ENCODE measurements around the gene SNU13. TPM values are rescaled to one million over a fixed set of nuclear protein-coding genes. Genes with fewer than 3 reads are reported as not detected.
"Not testable (repeated sequence)": the region's sequence is repeated elsewhere in the genome, so short reads cannot be mapped to it uniquely, and the experiment has no call there.

Gene SNU13
- total and polyA plus RNA-seq, 5 experiments from 2014 or later = 117 to 309 (median 226) TPM

DNA sequence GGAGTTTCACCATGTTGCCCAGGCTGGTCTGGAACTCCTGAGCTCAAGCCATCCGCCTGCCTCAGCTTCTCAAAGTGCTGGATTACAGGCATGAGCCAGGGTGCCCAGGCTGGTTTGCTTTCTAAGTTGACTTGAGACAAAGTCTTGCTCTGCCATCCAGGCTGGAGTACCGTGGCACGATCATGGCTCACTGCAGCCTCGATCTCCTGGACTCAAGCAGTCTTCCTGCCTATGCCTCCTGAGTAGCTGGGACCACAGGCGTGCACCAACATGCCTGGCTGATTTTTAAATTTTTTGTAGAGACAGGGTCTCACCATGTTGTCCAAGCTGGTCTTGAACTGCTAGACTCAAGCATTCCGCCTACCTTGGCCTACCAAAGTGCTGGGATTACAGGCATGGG is 31.0 kb downstream of the SNU13 start:
- Mint-ChIP-seq H3K4me1 (peaks cover 0 to 7% (median 1%) of the 10 kb centered on the region in 4 donors), H3K4me3 (no peak overlapping the region), H3K27ac (peak overlapping the region in 1 of 10 donors; percentile 83), H3K9me3 (no peaks in the 10 kb centered on the region), H3K36me3 (peaks cover 0 to 92% (median 31%) of the 10 kb centered on the region in 3 donors), H3K27me3 (no peaks in the 10 kb centered on the region)
- POLR2A ChIA-PET = interaction anchor here (1.2 kb wide), 1 partner anchor 10 kb away, joined by 3 read pairs; no protein-coding TSS in a partner anchor
- ATAC-seq (no peak), DNase-seq (no peak)

- Mint-ChIP-seq H3K4me1 (peaks cover 0 to 7% (median 1%) of the 10 kb centered on the region in 4 donors), H3K27ac (no peak overlapping the region), H3K27me3 (no peaks in the 10 kb centered on the region), H3K9me3 (no peaks in the 10 kb centered on the region), H3K4me3 (no peak overlapping the region), H3K36me3 (peaks cover 0 to 96% (median 29%) of the 10 kb centered on the region in 3 donors)
- ATAC-seq (no peak), DNase-seq (no peak)
- POLR2A ChIA-PET = interaction anchor here (0.7 to 0.9 kb wide), 3 partner anchors 12 to 428 kb away, joined by 3 to 4 read pairs (median 4); partner anchors contain the start of gene SNU13
Measured at GRCh38 chr22:41656556-41656955, 32.1 kb downstream of the SNU13 start.

- ATAC-seq (no peak), DNase-seq (no peak)
- Mint-ChIP-seq H3K27ac (no peak overlapping the region), H3K4me1 (peaks cover 0 to 4% (median 1%) of the 10 kb centered on the region in 4 donors), H3K27me3 (no peaks in the 10 kb centered on the region), H3K9me3 (no peaks in the 10 kb centered on the region), H3K36me3 (peaks cover 0 to 92% (median 14%) of the 10 kb centered on the region in 3 donors), H3K4me3 (no peak overlapping the region)
- POLR2A ChIA-PET = no interaction called here
Measured at GRCh38 chr22:41654322-41654721, 34.3 kb downstream of the SNU13 start.

DNA sequence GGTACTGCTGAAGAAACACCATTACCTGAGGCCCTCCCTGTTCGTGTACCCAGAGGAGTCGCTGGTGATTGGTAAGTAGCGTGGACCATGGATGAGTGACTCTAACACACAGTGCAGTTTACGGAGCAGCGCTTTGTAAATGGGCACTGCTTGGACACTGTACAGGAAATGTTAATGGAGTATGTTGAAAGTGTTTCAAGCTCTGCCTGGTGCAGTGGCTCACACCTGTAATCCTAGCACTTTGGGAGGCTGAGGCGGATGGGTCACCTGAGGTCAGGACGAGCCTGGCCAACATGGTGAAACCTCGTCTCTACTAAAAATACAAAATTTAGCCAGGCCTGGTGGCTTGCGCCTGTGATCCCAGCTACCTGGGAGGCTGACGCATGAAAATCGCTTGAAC is 37.8 kb downstream of the SNU13 start:
- DNase-seq (no peak), ATAC-seq (no peak)
- H3K4me3 Mint-ChIP-seq = no peak overlapping the region
- H3K27ac Mint-ChIP-seq = no peak overlapping the region
- peaks cover 0 to 91% (median 13%) of the 10 kb centered on the region in 3 donors for H3K36me3 Mint-ChIP-seq
- H3K9me3 Mint-ChIP-seq = no peaks in the 10 kb centered on the region
- H3K27me3 Mint-ChIP-seq = no peaks in the 10 kb centered on the region
- peaks cover 4 to 11% (median 8%) of the 10 kb centered on the region in 4 donors for H3K4me1 Mint-ChIP-seq
- POLR2A ChIA-PET = interaction anchor here (0.6 kb wide), 1 partner anchor 150 kb away, joined by 5 read pairs; no protein-coding TSS in a partner anchor

- peaks cover 0 to 92% (median 13%) of the 10 kb centered on the region in 3 donors for H3K36me3 Mint-ChIP-seq
- ATAC-seq (no peak), DNase-seq (no peak)
- no peaks in the 10 kb centered on the region for H3K27me3 Mint-ChIP-seq
- peak overlapping the region in 2 of 10 donors; percentile 44 to 55 for H3K27ac Mint-ChIP-seq
- no peaks in the 10 kb centered on the region for H3K9me3 Mint-ChIP-seq
- no peak overlapping the region for H3K4me3 Mint-ChIP-seq
- POLR2A ChIA-PET = no interaction called here
- H3K4me1 Mint-ChIP-seq = peaks cover 4 to 11% (median 8%) of the 10 kb centered on the region in 4 donors
Measured at GRCh38 chr22:41650229-41650628, 38.4 kb downstream of the SNU13 start.

GRCh38 chr22:41648432-41648831 is 40.2 kb downstream of the SNU13 start:
- Mint-ChIP-seq H3K9me3 (no peaks in the 10 kb centered on the region), H3K27me3 (no peaks in the 10 kb centered on the region), H3K4me1 (peaks cover 4 to 13% (median 8%) of the 10 kb centered on the region in 4 donors), H3K36me3 (peaks cover 0 to 89% (median 7%) of the 10 kb centered on the region in 3 donors), H3K4me3 (no peak overlapping the region), H3K27ac (peak overlapping the region in 5 of 10 donors; percentile 22 to 53 (median 29))
- no peak for ATAC-seq
- POLR2A ChIA-PET = no interaction called here
- no peak for DNase-seq

- no peak for ATAC-seq
- Mint-ChIP-seq H3K27me3 (no peaks in the 10 kb centered on the region), H3K9me3 (no peaks in the 10 kb centered on the region), H3K27ac (peak overlapping the region in 1 of 10 donors; percentile 53), H3K4me1 (peaks cover 4 to 10% (median 8%) of the 10 kb centered on the region in 4 donors), H3K4me3 (no peak overlapping the region), H3K36me3 (peaks cover 0 to 89% (median 7%) of the 10 kb centered on the region in 3 donors)
- POLR2A ChIA-PET = interaction anchor here (1.0 kb wide), 1 partner anchor 10 kb away, joined by 3 read pairs; no protein-coding TSS in a partner anchor
- no peak for DNase-seq
Measured at GRCh38 chr22:41647771-41648170, 40.9 kb downstream of the SNU13 start.

DNA sequence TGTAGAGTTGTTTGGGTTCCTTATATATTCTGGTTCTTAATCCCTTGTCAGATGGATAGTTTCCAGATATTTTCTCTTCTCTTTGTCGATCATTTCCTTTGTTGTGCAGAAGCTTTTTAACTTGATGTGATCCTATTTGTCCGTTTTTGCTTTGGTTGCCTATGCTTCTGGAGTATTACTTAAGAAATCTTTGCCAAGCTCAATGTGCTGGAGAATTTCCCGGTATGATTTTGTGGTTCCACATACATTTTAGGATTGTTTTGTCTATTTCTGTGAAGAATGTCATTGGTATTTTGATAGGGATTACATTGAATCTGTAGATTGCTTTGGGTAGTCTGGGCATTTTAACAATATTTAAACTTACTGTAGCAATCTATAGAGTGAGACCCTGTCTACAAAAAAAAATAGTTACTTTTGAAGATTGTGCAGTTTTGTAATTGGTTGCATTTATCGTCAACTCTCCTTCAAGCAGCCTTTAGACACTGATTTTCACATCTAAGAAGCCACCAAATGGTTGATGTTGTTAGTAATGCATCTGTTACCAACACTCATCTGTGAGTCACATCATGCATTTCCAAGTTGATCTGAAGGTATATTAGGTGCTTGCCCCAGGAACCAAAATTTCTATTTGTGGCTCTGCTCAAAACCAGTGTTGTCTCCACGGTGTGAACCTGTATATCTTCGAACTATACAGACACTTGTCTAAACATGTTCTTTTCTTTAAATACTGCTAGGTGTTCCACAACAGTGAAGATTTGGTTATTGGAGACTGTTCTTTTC is 46.1 kb downstream of the SNU13 start:
- peaks cover 6 to 87% (median 19%) of the 10 kb centered on the region in 3 donors for H3K36me3 Mint-ChIP-seq
- peak overlapping the region in 3 of 10 donors; percentile 9 to 44 (median 25) for H3K27ac Mint-ChIP-seq
- POLR2A ChIA-PET = no interaction called here
- no peaks in the 10 kb centered on the region for H3K27me3 Mint-ChIP-seq
- DNase-seq = no peak
- H3K4me1 Mint-ChIP-seq = peaks cover 0 to 16% (median 7%) of the 10 kb centered on the region in 4 donors
- H3K9me3 Mint-ChIP-seq = no peaks in the 10 kb centered on the region
- ATAC-seq = no peak
- H3K4me3 Mint-ChIP-seq = no peak overlapping the region

DNA sequence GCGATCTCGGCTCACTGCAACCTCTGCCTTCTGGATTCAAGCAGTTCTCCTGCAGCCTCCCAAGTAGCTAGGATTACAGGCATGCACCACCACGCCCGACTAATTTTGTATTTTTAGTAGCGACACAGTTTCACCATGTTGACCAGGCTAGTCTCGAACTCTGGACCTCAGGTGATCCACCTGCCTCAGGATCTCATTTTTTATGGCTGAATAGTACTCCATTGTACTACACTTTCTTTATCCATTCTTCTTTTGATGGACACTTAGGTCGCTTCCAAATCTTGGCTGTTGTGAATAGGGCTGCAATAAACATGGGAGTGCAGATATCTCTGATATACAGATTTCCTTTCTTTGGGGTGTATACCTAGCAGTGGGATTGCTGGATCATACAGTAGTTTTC is 46.8 kb downstream of the SNU13 start:
- peaks cover 6 to 88% (median 21%) of the 10 kb centered on the region in 3 donors for H3K36me3 Mint-ChIP-seq

GRCh38 chr22:41638748-41639147 is 49.9 kb downstream of the SNU13 start:
- DNase-seq (no peak), ATAC-seq (no peak)
- H3K27me3 Mint-ChIP-seq = no peaks in the 10 kb centered on the region
- H3K4me3 Mint-ChIP-seq = no peak overlapping the region
- POLR2A ChIA-PET = interaction anchor here (0.6 to 0.7 kb wide), 2 partner anchors 39 to 194 kb away, joined by 3 to 7 read pairs; partner anchors contain the start of gene SREBF2
- H3K9me3 Mint-ChIP-seq = no peaks in the 10 kb centered on the region
- H3K27ac Mint-ChIP-seq = no peak overlapping the region
- H3K4me1 Mint-ChIP-seq = peaks cover 0 to 18% (median 11%) of the 10 kb centered on the region in 4 donors
- H3K36me3 Mint-ChIP-seq = peaks cover 6 to 87% (median 18%) of the 10 kb centered on the region in 3 donors

More for the DNA sequence above, 46.8 kb downstream of the SNU13 start:
- no peak for DNase-seq
- peaks cover 0 to 15% (median 7%) of the 10 kb centered on the region in 4 donors for H3K4me1 Mint-ChIP-seq
- POLR2A ChIA-PET = no interaction called here
- no peak overlapping the region for H3K4me3 Mint-ChIP-seq
- no peaks in the 10 kb centered on the region for H3K9me3 Mint-ChIP-seq
- ATAC-seq = no peak
- H3K27ac Mint-ChIP-seq = peak overlapping the region in 3 of 10 donors; percentile 25 to 44 (median 35)
- H3K27me3 Mint-ChIP-seq = no peaks in the 10 kb centered on the region

DNA sequence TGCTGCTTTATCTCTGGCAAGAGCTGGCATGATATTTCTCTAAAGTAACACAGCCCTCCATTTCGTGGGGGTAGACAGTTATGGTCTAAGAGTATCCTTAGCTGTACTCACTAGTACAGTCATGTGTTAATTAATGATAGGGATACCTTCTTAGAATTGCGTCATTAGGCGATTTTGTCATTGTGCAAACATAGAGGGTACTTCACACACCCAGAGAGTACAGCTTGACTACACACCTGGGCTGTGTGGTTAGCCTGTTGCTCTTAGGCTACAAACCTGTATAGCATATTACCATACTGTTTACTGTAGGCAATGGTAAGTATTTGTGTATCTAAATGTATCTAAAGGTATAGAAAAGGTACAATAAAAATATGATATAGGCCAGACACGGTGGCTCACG is 50.5 kb downstream of the SNU13 start:
- POLR2A ChIA-PET = interaction anchor here (0.6 to 0.7 kb wide), 2 partner anchors 16 to 195 kb away, joined by 3 to 7 read pairs; partner anchors contain the start of gene SREBF2
- Mint-ChIP-seq H3K27me3 (no peaks in the 10 kb centered on the region), H3K9me3 (no peaks in the 10 kb centered on the region), H3K36me3 (peaks cover 6 to 89% (median 18%) of the 10 kb centered on the region in 3 donors), H3K4me1 (peaks cover 3 to 18% (median 12%) of the 10 kb centered on the region in 4 donors), H3K27ac (no peak overlapping the region), H3K4me3 (no peak overlapping the region)
- ATAC-seq = no peak
- no peak for DNase-seq

GRCh38 chr22:41637623-41638022 is 51.0 kb downstream of the SNU13 start:
- H3K36me3 Mint-ChIP-seq = peaks cover 6 to 89% (median 18%) of the 10 kb centered on the region in 3 donors
- ATAC-seq, H3K4me3 Mint-ChIP-seq, H3K27ac Mint-ChIP-seq, H3K27me3 Mint-ChIP-seq, H3K9me3 Mint-ChIP-seq, DNase-seq: not testable (repeated sequence)
- POLR2A ChIA-PET = interaction anchor here (0.6 kb wide), 1 partner anchor 16 kb away, joined by 3 read pairs; no protein-coding TSS in a partner anchor
- peaks cover 3 to 18% (median 12%) of the 10 kb centered on the region in 4 donors for H3K4me1 Mint-ChIP-seq

DNA sequence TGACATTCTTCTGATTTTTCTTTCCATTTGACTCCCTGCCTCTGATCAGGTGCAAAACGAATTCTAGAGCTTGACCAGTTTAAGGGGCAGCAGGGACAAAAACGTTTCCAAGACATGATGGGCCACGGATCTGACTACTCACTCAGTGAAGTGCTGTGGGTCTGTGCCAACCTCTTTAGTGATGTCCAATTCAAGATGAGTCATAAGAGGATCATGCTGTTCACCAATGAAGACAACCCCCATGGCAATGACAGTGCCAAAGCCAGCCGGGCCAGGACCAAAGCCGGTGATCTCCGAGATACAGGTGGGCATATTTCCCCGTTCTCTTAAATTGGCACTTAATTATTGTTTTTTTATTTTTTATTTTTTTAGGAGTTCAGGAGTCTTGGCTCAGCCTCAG is 52.2 kb downstream of the SNU13 start:
- H3K4me3 Mint-ChIP-seq = no peak overlapping the region
- peak overlapping the region in 1 of 10 donors; percentile 2 for H3K27ac Mint-ChIP-seq
- peaks cover 2 to 11% (median 7%) of the 10 kb centered on the region in 4 donors for H3K4me1 Mint-ChIP-seq
- POLR2A ChIA-PET = no interaction called here
- ATAC-seq = no peak
- H3K9me3 Mint-ChIP-seq = no peaks in the 10 kb centered on the region
- H3K36me3 Mint-ChIP-seq = peaks cover 0 to 89% (median 13%) of the 10 kb centered on the region in 3 donors
- H3K27me3 Mint-ChIP-seq = no peaks in the 10 kb centered on the region
- no peak for DNase-seq

Measured in naive thymus-derived CD8-positive, alpha-beta T cell (primary cell).